GM18498 (cell line): Measurements from ENCODE around the gene PARD3B.

Experiments
- ATAC-seq: cut with Tn5 transposase; IDR thresholded peaks from one replicate; pipeline ENCODE4 v1.9.1; 2021; ENCODE audit warnings: mild to moderate bottlenecking, moderate library complexity; ENCODE audit not compliant: unreplicated experiment

Gene PARD3B

GRCh38 chr2:205524656-205525055, 979.4 kb downstream of the PARD3B start:
- ATAC-seq = no peak

GRCh38 chr2:205527801-205528200, 982.5 kb downstream of the PARD3B start:
- ATAC-seq = no peak

GRCh38 chr2:205531072-205531471, 985.8 kb downstream of the PARD3B start:
- no peak for ATAC-seq

- ATAC-seq = no peak
Measured at GRCh38 chr2:205531489-205532148, 986.3 kb downstream of the PARD3B start.

GRCh38 chr2:205535001-205535400, 989.7 kb downstream of the PARD3B start:
- ATAC-seq = no peak

GRCh38 chr2:205539603-205540002, 994.3 kb downstream of the PARD3B start:
- ATAC-seq = no peak

- no peak for ATAC-seq
Measured at GRCh38 chr2:205540036-205540435, 994.8 kb downstream of the PARD3B start.

GRCh38 chr2:205543262-205543843, 998.1 kb downstream of the PARD3B start:
- ATAC-seq = no peak

- no peak for ATAC-seq
Measured at GRCh38 chr2:205543937-205544702, 998.8 kb downstream of the PARD3B start.

GRCh38 chr2:205545971-205546816, 1000.9 kb downstream of the PARD3B start:
- ATAC-seq = no peak

- ATAC-seq = no peak
Measured at GRCh38 chr2:205555566-205556230, 1010.4 kb downstream of the PARD3B start.

- no peak for ATAC-seq
Measured at GRCh38 chr2:205556357-205556756, 1011.1 kb downstream of the PARD3B start.

GRCh38 chr2:205556841-205557539, 1011.7 kb downstream of the PARD3B start:
- no peak for ATAC-seq

GRCh38 chr2:205557873-205558272, 1012.6 kb downstream of the PARD3B start:
- ATAC-seq = no peak

- ATAC-seq = no peak
Measured at GRCh38 chr2:205561441-205561840, 1016.2 kb downstream of the PARD3B start.

- no peak for ATAC-seq
Measured at GRCh38 chr2:205563646-205564045, 1018.4 kb downstream of the PARD3B start.

GRCh38 chr2:205564346-205565141, 1019.3 kb downstream of the PARD3B start:
- no peak for ATAC-seq

GRCh38 chr2:205565142-205565522, 1019.9 kb downstream of the PARD3B start:
- ATAC-seq = no peak

GRCh38 chr2:205566606-205567168, 1021.4 kb downstream of the PARD3B start:
- no peak for ATAC-seq
